Muscle of leg (tissue), 11 donors: ENCODE data around the gene PAX8. TPM values are rescaled to one million over a fixed set of nuclear protein-coding genes. Genes with fewer than 3 reads are reported as not detected.
A peak's percentile ranks its signal among the peaks of the same experiment; 100 is the strongest.
"Not testable (repeated sequence)": the region's sequence is repeated elsewhere in the genome, so short reads cannot be mapped to it uniquely, and the experiment has no call there.

ENCODE experiments used
- DNase-seq: peaks from one replicate; pipeline ENCODE4 v3.0.0; 2013
- H3K27ac ChIP-seq: one replicate; pipeline ENCODE4 v1.5.1; 2013; ENCODE audit warnings: mild to moderate bottlenecking, low read length, control low read depth
- H3K27me3 ChIP-seq: one replicate; pipeline ENCODE4 v1.6.1; 2013; ENCODE audit warnings: low read length; ENCODE audit not compliant: control insufficient read depth, insufficient read depth
- H3K36me3 ChIP-seq: one replicate; pipeline ENCODE4 v1.6.1; 2013; ENCODE audit warnings: low read length; ENCODE audit not compliant: control insufficient read depth, insufficient read depth
- H3K4me1 ChIP-seq: one replicate; pipeline ENCODE4 v1.6.1; 2013; ENCODE audit warnings: low read length; ENCODE audit not compliant: control insufficient read depth, insufficient read depth
- H3K4me3 ChIP-seq: one replicate; pipeline ENCODE4 v1.5.1; 2013; ENCODE audit warnings: low read length, control low read depth
- H3K9me3 ChIP-seq: replicated peaks from 2 replicates; pipeline ENCODE4 v1.6.1; 2013; ENCODE audit warnings: low read depth, low read length; ENCODE audit not compliant: control insufficient read depth
- WGBS: methylation state at CpG from one replicate; pipeline ENCODE4 v1.1.5; 2013; ENCODE audit warnings: missing lambda C conversion rate; ENCODE audit not compliant: insufficient coverage; 5-methylcytosine and 5-hydroxymethylcytosine counted together
- polyA plus RNA-seq, 8 donors: library from polyadenylated mRNA; unstranded; fragments of 120-200 nt; gene quantifications; one replicate each; pipeline versions ENCODE4 v1.2.1 to v1.2.3, GENCODE V29; 2013; ENCODE audit warnings: inconsistent platforms in 1 of 8, low replicate concordance in 1 of 8; ENCODE audit not compliant: insufficient read length in 8 of 8, insufficient read depth in 1 of 8
- total RNA-seq: library from RNA; stranded (reverse); fragments of 120-200 nt; gene quantifications from one replicate; pipeline ENCODE4 v1.2.4, GENCODE V29; 2013

Gene PAX8
- total and polyA plus RNA-seq, 9 donors = 0.02 to 11.3 (median 2.5) TPM

DNA sequence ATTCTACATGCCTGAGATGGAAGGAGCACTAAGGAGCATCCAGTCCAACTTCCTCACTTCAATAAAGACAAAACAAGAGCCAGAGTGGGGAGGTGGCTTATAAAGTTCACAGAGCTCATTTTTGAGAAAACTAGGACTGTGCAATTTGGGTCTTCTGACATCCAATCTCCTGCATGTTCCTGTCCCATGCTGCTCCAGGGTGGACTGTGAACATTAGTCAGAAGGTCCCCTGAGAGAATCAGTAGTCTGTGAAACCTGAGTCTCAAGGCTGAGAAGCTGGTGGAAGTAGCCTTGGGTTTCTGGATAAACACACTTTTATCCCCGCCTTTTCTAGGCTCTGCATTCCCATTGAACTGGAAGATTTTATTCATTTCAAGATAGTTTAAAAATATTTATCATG, 33.1 kb upstream of the PAX8 start:
- not testable (repeated sequence) for H3K27ac ChIP-seq, H3K36me3 ChIP-seq, H3K4me3 ChIP-seq, H3K9me3 ChIP-seq, H3K27me3 ChIP-seq, DNase-seq
- peaks cover 16% of the 10 kb centered on the region for H3K4me1 ChIP-seq
- whole genome bisulfite sequencing = no CpG with 5 or more reads among the region's 1 CpG

DNA sequence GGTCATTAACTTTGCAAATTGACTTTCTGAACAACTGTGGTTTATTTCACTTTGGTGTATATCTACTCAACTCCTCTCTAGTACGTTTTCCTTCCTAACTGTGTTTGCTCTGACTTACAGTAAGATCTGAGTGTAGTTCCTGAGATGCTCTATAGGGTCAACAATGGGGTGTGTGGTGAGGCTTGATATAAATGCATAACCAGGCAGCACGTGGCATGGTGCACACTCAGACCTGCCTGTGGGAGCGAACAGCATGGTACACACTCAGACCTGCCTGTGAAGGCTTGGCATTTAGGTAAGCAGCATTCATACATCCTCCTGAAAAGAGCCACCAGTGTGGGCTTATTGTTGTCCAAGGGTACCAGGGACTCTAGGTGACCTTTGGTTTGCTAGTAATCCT, 32.5 kb upstream of the PAX8 start:
- not testable (repeated sequence) for H3K36me3 ChIP-seq, DNase-seq, H3K27ac ChIP-seq, H3K9me3 ChIP-seq, H3K27me3 ChIP-seq, H3K4me3 ChIP-seq
- WGBS = 86% methylated on average over 2 of the region's 3 CpGs
- peaks cover 16% of the 10 kb centered on the region for H3K4me1 ChIP-seq

DNA sequence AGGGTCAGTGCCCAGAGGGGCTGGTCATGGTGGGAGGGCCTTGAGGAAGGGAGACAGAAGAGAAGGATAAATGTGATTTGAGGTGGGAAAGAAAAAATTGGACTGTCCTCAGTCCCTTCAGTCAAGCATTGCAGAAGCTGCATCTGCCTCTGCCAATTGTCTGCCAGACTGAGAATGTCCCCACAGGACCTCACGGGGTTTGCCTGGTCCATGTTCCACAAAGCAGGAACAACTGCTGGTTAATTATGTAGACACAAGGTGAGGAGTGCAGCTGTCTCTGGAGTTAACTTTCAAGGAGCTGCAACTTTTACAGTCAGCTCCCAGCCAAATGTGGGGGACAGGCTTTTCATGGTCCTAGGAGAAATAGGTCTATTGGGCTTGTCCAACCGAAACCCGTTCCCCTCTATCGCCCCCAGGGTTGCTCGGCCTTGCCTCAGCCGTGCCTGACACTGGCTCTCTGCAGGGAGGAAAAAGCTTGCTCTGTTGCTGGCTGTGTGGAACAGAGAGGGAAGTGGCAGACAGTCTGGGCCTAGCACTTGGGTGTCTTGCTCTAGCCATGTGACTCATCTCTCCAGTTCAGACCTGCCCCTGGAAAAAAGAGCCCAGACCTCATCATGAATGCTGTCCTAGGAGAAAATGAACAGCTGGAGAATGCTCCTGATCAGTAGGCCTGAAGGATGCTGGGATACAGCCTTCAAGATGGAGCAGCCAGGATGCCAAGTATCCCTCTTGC, 31.1 kb upstream of the PAX8 start:
- Histone ChIP-seq H3K36me3 (no peaks in the 10 kb centered on the region), H3K4me1 (peaks cover 19% of the 10 kb centered on the region), H3K9me3 (no peaks in the 10 kb centered on the region), H3K4me3 (no peak overlapping the region), H3K27me3 (peaks cover 4% of the 10 kb centered on the region), H3K27ac (no peak overlapping the region)
- peak; percentile 51 for DNase-seq
- WGBS = 90% methylated on average over 3 of the region's 6 CpGs

GRCh38 chr2:113308784-113309183, 30.1 kb upstream of the PAX8 start:
- not testable (repeated sequence) for DNase-seq, H3K4me3 ChIP-seq, H3K9me3 ChIP-seq, H3K27me3 ChIP-seq, H3K27ac ChIP-seq, H3K36me3 ChIP-seq
- H3K4me1 ChIP-seq = peaks cover 18% of the 10 kb centered on the region

GRCh38 chr2:113306207-113306606, 27.5 kb upstream of the PAX8 start:
- peaks cover 18% of the 10 kb centered on the region for H3K4me1 ChIP-seq
- not testable (repeated sequence) for H3K9me3 ChIP-seq, H3K27me3 ChIP-seq, H3K36me3 ChIP-seq, H3K4me3 ChIP-seq, H3K27ac ChIP-seq, DNase-seq
- 91% methylated on average over 1 of the region's 4 CpGs for WGBS

- 60% methylated on average over 7 of the region's 15 CpGs for WGBS
- peaks cover 18% of the 10 kb centered on the region for H3K4me1 ChIP-seq
- not testable (repeated sequence) for DNase-seq, H3K27ac ChIP-seq, H3K4me3 ChIP-seq, H3K36me3 ChIP-seq, H3K27me3 ChIP-seq, H3K9me3 ChIP-seq
Measured at GRCh38 chr2:113305749-113306148, 27.0 kb upstream of the PAX8 start.

- no peak overlapping the region for H3K27ac ChIP-seq
Measured at GRCh38 chr2:113305146-113305545, 26.4 kb upstream of the PAX8 start.

DNA sequence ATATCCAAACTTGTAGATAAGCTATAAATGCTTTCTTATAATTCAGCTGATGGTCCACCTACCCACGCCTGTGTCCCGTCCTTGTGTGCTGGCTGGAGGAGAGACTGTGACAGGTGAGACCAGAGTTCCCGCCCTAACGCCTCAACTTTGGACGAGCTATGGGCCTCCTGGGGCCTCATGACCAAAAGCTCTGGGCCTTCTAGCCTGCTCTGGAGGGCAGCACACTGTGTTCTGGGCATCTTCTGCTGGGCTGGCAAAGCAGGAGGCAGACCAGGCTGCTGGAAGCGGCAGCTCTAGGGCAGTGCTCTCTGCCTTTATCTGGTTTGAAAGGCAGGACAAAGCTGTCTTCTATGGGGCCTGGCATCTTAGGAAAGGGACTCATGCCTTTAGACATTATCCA, 26.0 kb upstream of the PAX8 start:
- Histone ChIP-seq H3K36me3 (no peaks in the 10 kb centered on the region), H3K4me1 (peaks cover 12% of the 10 kb centered on the region), H3K27ac (no peak overlapping the region), H3K9me3 (no peaks in the 10 kb centered on the region), H3K27me3 (peaks cover 4% of the 10 kb centered on the region), H3K4me3 (no peak overlapping the region)
- 76% methylated on average over 6 of the region's 6 CpGs for WGBS
- no peak for DNase-seq

More at GRCh38 chr2:113305146-113305545, 26.4 kb upstream of the PAX8 start:
- H3K9me3 ChIP-seq = no peaks in the 10 kb centered on the region
- H3K36me3 ChIP-seq = no peaks in the 10 kb centered on the region
- H3K4me3 ChIP-seq = no peak overlapping the region
- H3K4me1 ChIP-seq = peaks cover 17% of the 10 kb centered on the region
- no peak for DNase-seq
- 71% methylated on average over 3 of the region's 6 CpGs for WGBS
- peaks cover 4% of the 10 kb centered on the region for H3K27me3 ChIP-seq

DNA sequence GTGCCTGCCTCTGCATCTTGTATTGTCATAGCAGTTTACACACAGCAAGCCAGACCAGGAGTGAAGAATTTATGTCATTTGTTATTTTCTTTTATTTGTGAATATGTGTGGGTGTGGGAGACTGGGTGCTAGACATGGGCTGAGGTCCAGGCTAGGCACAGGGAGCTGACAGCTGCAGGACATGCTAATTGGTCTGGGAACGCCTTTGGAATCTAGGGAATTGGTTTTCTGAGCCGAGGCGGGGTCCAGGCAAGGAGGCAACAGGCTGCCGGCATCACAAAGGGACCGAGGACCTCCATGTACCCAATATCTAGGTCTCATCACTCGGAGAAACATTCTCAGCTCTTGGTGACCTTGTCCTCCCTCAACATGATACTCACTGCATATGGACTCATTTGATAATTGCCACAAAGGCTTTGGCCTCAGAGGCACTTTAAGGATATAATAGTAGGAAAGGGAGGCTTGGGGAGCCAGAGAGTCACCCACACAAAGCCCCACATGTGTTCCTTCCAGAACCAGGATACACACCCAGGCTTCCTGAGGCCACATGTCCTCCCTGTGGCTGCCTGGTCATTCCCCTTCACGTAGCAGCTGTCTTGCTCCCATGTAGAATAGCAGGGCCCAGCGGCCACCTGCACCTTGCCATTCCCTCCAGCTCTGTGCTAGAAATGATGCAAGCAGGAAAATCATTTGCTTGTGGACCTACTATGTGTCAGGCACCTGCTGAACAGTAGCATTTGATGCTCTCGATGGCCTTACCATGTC, 23.7 kb upstream of the PAX8 start:
- not testable (repeated sequence) for H3K4me3 ChIP-seq, H3K36me3 ChIP-seq, H3K9me3 ChIP-seq, DNase-seq, H3K27ac ChIP-seq, H3K4me1 ChIP-seq, H3K27me3 ChIP-seq
- 54% methylated on average over 4 of the region's 9 CpGs for WGBS

GRCh38 chr2:113300281-113300680, 21.6 kb upstream of the PAX8 start:
- DNase-seq = no peak
- 73% methylated on average over 3 of the region's 4 CpGs for WGBS
- no peaks in the 10 kb centered on the region for H3K9me3 ChIP-seq
- no peaks in the 10 kb centered on the region for H3K36me3 ChIP-seq
- H3K4me3 ChIP-seq = no peak overlapping the region
- no peak overlapping the region for H3K27ac ChIP-seq
- peaks cover 4% of the 10 kb centered on the region for H3K27me3 ChIP-seq
- peaks cover 7% of the 10 kb centered on the region for H3K4me1 ChIP-seq
